HepG2 (cell line): Measurements from ENCODE around the gene VPS50. TPM values are rescaled to one million over a fixed set of nuclear protein-coding genes. Genes with fewer than 3 reads are reported as not detected.
A peak's percentile ranks its signal among the peaks of the same experiment; 100 is the strongest.

Source experiments
- ATAC-seq: fragments of 200-7000 bp; cut with Tn5 transposase; 3 replicates; pipeline ENCODE4 v1.9.1; 2020; ENCODE audit warnings: mild to moderate bottlenecking, moderate library complexity
- BruUV-seq: library from RNA; stranded (reverse); fragments of 400-500 nt; replicated peaks from 2 replicates; lab custom pipeline; 2021; lab: Mats Ljungman, UMichigan
- CTCF ChIA-PET: fragments of 300-600 bp; formaldehyde crosslinking; extraction: SDS; loops from one replicate; lab custom pipeline; 2021; ENCODE audit warnings: low total read pairs, inconsistent platforms, low intra/inter-chr PET ratio; lab: Yijun Ruan, JAX
- POLR2A ChIA-PET: fragments of 350-600 bp; sonication (Branson Sonifier 250); formaldehyde crosslinking; loops from one replicate; lab custom pipeline; 2020; ENCODE audit warnings: antibody characterized with exemption, inconsistent platforms; lab: Yijun Ruan, JAX
- DNase-seq: peaks from one replicate; pipeline ENCODE4 v3.0.0-alpha.2; 2015; ENCODE audit warnings: low spot score
- FAIRE-seq: peaks from 3 replicates; lab custom pipeline; 2011; peaks lifted over from hg19 to GRCh38; lab: Jason Lieb, UNC
- H2AFZ ChIP-seq: one replicate; pipeline ENCODE4 v1.6.1; 2011; ENCODE audit warnings: low read length, inconsistent platforms
- H3K27ac ChIP-seq: fragments of 300-600 bp; 3 replicates; pipeline ENCODE4 v1.8.0; 2011; ENCODE audit warnings: mixed run types, mild to moderate bottlenecking, mixed read lengths, low read length, inconsistent platforms; ENCODE audit not compliant: insufficient read depth; ENCODE audit errors: extremely low read length
- H3K27me3 ChIP-seq, 2 experiments: fragments of 200-600 bp in 1 of 2; 2 replicates in 1 of 2; 3 replicates in 1 of 2; pipeline versions ENCODE4 v1.6.0 to v1.8.0; 2011; ENCODE audit warnings: low read length in 2 of 2, mild to moderate bottlenecking in 2 of 2, moderate library complexity in 2 of 2, inconsistent platforms in 1 of 2; ENCODE audit not compliant: insufficient read depth in 2 of 2, control insufficient read depth in 1 of 2
- H3K36me3 ChIP-seq, 2 experiments: fragments of 200-600 bp in 1 of 2; replicated peaks in 1 of 2; 2 replicates in 1 of 2; 3 replicates in 1 of 2; pipeline versions ENCODE4 v1.5.1 to v1.8.0; 2011; ENCODE audit warnings: low read length in 2 of 2, inconsistent platforms in 1 of 2; ENCODE audit not compliant: insufficient read depth in 2 of 2, control insufficient read depth in 1 of 2
- H3K4me1 ChIP-seq: 2 replicates; pipeline ENCODE4 v1.5.1; 2012; ENCODE audit warnings: low read length, inconsistent platforms; ENCODE audit not compliant: insufficient read depth
- H3K4me2 ChIP-seq: 2 replicates; pipeline ENCODE4 v1.6.0; 2011; ENCODE audit warnings: low read depth, low read length, inconsistent platforms
- H3K4me3 ChIP-seq, 3 experiments: fragments of 200-600 bp in 1 of 3; sonication (generic), shearing (Covaris generic) in 1 of 3; replicated peaks in 1 of 3; 2 replicates each; pipeline ENCODE4 v1.5.1; 2011 to 2016; ENCODE audit warnings: low read length in 3 of 3, inconsistent platforms in 2 of 3, low read depth in 2 of 3, mild to moderate bottlenecking in 2 of 3, control low read depth in 1 of 3, mixed read lengths in 1 of 3; ENCODE audit not compliant: insufficient read depth in 1 of 3
- H3K79me2 ChIP-seq: one replicate; pipeline ENCODE4 v1.6.1; 2011; ENCODE audit warnings: low read length, inconsistent platforms; ENCODE audit not compliant: insufficient read depth
- H3K9ac ChIP-seq: 2 replicates; pipeline ENCODE4 v1.6.0; 2011; ENCODE audit warnings: mild to moderate bottlenecking, low read depth, low read length, inconsistent platforms; ENCODE audit not compliant: insufficient read depth
- H3K9me3 ChIP-seq: 2 replicates; pipeline ENCODE4 v1.5.1; 2012; ENCODE audit warnings: mild to moderate bottlenecking, low read length
- H4K20me1 ChIP-seq: 2 replicates; pipeline ENCODE4 v1.6.0; 2011; ENCODE audit warnings: inconsistent platforms, mild to moderate bottlenecking, low read length, moderate library complexity; ENCODE audit not compliant: insufficient read depth
- AGO1 ChIP-seq: fragments of 200-400 bp; formaldehyde crosslinking; IDR thresholded peaks from 2 replicates; pipeline ENCODE4 v1.6.1; 2017; ENCODE audit warnings: mild to moderate bottlenecking, low read depth, low read length, moderate library complexity; ENCODE audit not compliant: poor library complexity, severe bottlenecking
- ATM ChIP-seq: fragments of 450-650 bp; IDR thresholded peaks from 2 replicates; pipeline ENCODE4 v1.7.1; 2017; ENCODE audit warnings: mild to moderate bottlenecking, borderline replicate concordance
- NCOA2 ChIP-seq: sonication (generic); formaldehyde crosslinking; IDR thresholded peaks from 2 replicates; pipeline ENCODE4 v1.8.0; 2022; ENCODE audit warnings: inconsistent platforms
- POLR2A ChIP-seq, 2 experiments: IDR thresholded peaks; 2 replicates each; pipeline ENCODE4 v1.6.1; 2011; ENCODE audit warnings: low read depth in 2 of 2, low read length in 2 of 2, mild to moderate bottlenecking in 1 of 2, moderate library complexity in 1 of 2; ENCODE audit not compliant: insufficient read depth in 1 of 2
- SIX1 ChIP-seq: sonication (generic); formaldehyde crosslinking; IDR thresholded peaks from 2 replicates; pipeline ENCODE4 v1.4.0; 2020; ENCODE audit warnings: missing genetic modification reagents, borderline replicate concordance
- SMC3 ChIP-seq: IDR thresholded peaks from 2 replicates; pipeline ENCODE4 v1.6.1; 2011; ENCODE audit warnings: low read length, improper control_type of control experiment
- STAG1 ChIP-seq: sonication (generic); formaldehyde crosslinking; IDR thresholded peaks from 2 replicates; pipeline ENCODE4 v1.4.0; 2020; ENCODE audit warnings: missing genetic modification reagents
- TCF7L2 ChIP-seq: IDR thresholded peaks from 2 replicates; pipeline ENCODE4 v1.6.1; 2011; ENCODE audit warnings: mild to moderate bottlenecking, low read depth, low read length, moderate library complexity
- ZBTB20 ChIP-seq: sonication (generic); formaldehyde crosslinking; IDR thresholded peaks from 2 replicates; pipeline ENCODE4 v1.8.1; 2023; ENCODE audit warnings: missing genetic modification reagents, low read depth, mild to moderate bottlenecking, borderline replicate concordance
- ZSCAN21 ChIP-seq: sonication (generic); formaldehyde crosslinking; IDR thresholded peaks from 2 replicates; pipeline ENCODE4 v1.8.0; 2022; ENCODE audit warnings: mild to moderate bottlenecking, missing genetic modification reagents, moderate library complexity, borderline replicate concordance
- WGBS: methylation state at CpG from one replicate; pipeline ENCODE4 v1.1.6; 2017; ENCODE audit warnings: low lambda C conversion rate; 5-methylcytosine and 5-hydroxymethylcytosine counted together
- in situ Hi-C: cut with HindIII; loops from 2 replicates; pipeline ENCODE4 v1.10.0; 2017; ENCODE audit warnings: low pct_unique_long_range_greater_than_20kb; ENCODE audit not compliant: extremely low pct_ligation_motif_present
- intact Hi-C: fragments of 100-400 bp; cut with micrococcal nuclease; formaldehyde crosslinking; loops from one replicate; pipeline ENCODE4 v1.10.0; 2022; ENCODE audit not compliant: unreplicated experiment
- polyA plus RNA-seq, 8 experiments: library from polyadenylated mRNA; depleted of rRNA in 3 of 8; stranded (reverse) in 7 of 8; unstranded in 1 of 8; fragments of >200 nt; fragmentation: Illumina TruSeq in 4 of 8; extraction: Trizol in 4 of 8; gene quantifications; 2 replicates each; pipeline versions ENCODE4 v1.2.1 to v1.2.3, GENCODE V29; 2011 to 2016; ENCODE audit warnings: low read depth in 4 of 8, missing spikeins in 1 of 8, mixed read lengths in 1 of 8; ENCODE audit not compliant: insufficient read depth in 1 of 8
- total RNA-seq, 5 experiments: library from RNA; depleted of rRNA; stranded (reverse); fragments of >200 nt; fragmentation: Illumina TruSeq; extraction: Trizol; gene quantifications; 2 replicates each; pipeline ENCODE4 v1.2.3, GENCODE V29; 2016; ENCODE audit warnings: low read depth in 1 of 5
- TF ChIP-seq, protein P1 (sequence below): sonication (generic); formaldehyde crosslinking; IDR thresholded peaks from 2 replicates; pipeline ENCODE4 v1.5.1; 2020; ENCODE audit warnings: mild to moderate bottlenecking, moderate library complexity, missing genetic modification reagents
- TF ChIP-seq, protein P2 (sequence below): sonication (generic); formaldehyde crosslinking; IDR thresholded peaks from 2 replicates; pipeline ENCODE4 v1.4.0; 2020; ENCODE audit warnings: mild to moderate bottlenecking, missing genetic modification reagents
- TF ChIP-seq, protein P3 (sequence below): sonication (generic); formaldehyde crosslinking; IDR thresholded peaks from 2 replicates; pipeline ENCODE4 v1.5.0; 2020; ENCODE audit warnings: mild to moderate bottlenecking, missing genetic modification reagents, moderate library complexity

The VPS50 gene
- total and polyA plus RNA-seq, 2 of the 13 experiments (the other 11 are each of a cell fraction or from before 2014, with no cell fraction given), result 10.3 to 20.4 TPM

DNA sequence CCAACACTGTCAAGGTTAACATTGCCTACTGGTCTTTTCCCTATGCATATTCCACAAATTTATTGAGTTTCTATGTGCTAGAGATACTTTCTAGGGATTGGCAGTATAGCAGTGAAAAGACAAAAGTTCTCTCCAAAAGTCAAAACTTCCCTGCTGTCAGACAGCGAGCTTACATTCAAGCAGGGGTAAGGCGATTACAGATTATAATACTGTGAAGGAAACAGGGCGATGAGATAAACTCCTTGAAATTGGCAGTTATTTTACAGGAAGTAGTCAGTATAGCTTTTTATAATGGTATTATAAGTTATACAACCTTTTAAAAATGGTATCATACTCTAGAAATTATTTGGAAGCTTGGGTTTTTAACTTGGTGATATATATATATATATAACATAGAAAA is 9.9 kb downstream of the VPS50 start (continued):
- TF ChIP-seq, protein P1, sequence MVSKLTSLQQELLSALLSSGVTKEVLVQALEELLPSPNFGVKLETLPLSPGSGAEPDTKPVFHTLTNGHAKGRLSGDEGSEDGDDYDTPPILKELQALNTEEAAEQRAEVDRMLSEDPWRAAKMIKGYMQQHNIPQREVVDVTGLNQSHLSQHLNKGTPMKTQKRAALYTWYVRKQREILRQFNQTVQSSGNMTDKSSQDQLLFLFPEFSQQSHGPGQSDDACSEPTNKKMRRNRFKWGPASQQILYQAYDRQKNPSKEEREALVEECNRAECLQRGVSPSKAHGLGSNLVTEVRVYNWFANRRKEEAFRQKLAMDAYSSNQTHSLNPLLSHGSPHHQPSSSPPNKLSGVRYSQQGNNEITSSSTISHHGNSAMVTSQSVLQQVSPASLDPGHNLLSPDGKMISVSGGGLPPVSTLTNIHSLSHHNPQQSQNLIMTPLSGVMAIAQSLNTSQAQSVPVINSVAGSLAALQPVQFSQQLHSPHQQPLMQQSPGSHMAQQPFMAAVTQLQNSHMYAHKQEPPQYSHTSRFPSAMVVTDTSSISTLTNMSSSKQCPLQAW (CRISPR knock-in tag), result no peak
- TF ChIP-seq AGO1, result no peak
- TF ChIP-seq POLR2A (IDR thresholded peaks at IDR 0.05; ENCODE audit: insufficient read depth in 1 of 2, low read depth in 2 of 2, low read length in 2 of 2), result no peak
- TF ChIP-seq, protein P2, sequence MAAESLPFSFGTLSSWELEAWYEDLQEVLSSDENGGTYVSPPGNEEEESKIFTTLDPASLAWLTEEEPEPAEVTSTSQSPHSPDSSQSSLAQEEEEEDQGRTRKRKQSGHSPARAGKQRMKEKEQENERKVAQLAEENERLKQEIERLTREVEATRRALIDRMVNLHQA (CRISPR knock-in tag), result no peak
- TF ChIP-seq SIX1 (CRISPR knock-in tag), result no peak
- TF ChIP-seq ZBTB20 (CRISPR knock-in tag), result no peak
- TF ChIP-seq ZSCAN21 (CRISPR knock-in tag), result no peak

DNA sequence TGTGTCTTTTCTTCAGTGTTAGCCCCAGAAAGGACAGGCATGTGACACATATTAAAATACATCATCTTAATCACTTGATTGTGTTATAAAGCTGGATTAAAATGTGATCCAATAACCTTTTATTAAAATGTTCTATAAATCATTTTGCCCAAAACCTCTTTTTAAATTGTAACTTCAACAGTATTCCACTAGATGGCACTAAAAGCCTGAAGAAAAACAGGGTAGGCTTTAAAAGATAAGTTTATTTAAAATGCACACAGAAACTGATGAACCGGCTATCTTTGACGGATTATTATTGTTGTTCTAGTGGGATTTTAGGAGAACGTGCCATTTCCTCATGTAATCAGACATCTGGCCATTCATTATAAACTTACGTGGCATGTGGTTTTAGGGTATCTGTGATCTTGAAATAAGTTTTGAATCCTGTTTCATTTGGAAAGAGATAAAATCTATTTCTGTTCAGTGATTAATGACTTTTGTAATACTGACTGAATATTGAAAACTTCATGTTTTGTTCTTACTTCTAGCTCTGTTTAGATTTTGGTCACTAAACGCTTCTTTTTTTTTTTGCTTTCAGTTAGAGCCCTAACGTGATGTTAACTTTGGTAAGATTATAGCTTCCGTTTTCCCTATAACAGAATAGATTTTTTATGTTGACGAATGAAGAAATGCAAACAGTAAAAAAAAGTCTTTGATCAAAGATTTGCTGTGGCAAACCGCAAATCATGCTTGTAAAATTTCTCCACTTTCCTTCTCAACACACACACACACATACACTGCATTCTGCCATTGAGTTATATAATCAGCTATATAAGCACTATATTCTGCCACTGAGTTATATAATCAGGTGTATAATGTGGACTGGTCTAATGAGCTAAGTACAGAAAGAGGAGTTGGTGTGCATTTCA is 13.6 kb downstream of the VPS50 start:
- H3K27me3 ChIP-seq, result no peaks in the 10 kb centered on the region
- no peaks in the 10 kb centered on the region for H3K4me1 ChIP-seq
- ATAC-seq, result no peak
- no peaks in the 10 kb centered on the region for H3K79me2 ChIP-seq
- no peak overlapping the region for H3K27ac ChIP-seq
- CTCF ChIA-PET, result interaction anchor here (1.4 kb wide), 1 partner anchor 305 kb away, joined by 15 read pairs; no protein-coding TSS in a partner anchor
- FAIRE-seq, result peak; percentile 37
- in situ Hi-C loops (loop anchor here (5.0 kb wide), 1 partner anchor 307 kb away; no protein-coding TSS in a partner anchor), intact Hi-C loops (loop anchor here (1.0 to 10.0 kb wide), 4 partner anchors 129 to 839 kb away; no protein-coding TSS in a partner anchor)
- TF ChIP-seq, protein P3, sequence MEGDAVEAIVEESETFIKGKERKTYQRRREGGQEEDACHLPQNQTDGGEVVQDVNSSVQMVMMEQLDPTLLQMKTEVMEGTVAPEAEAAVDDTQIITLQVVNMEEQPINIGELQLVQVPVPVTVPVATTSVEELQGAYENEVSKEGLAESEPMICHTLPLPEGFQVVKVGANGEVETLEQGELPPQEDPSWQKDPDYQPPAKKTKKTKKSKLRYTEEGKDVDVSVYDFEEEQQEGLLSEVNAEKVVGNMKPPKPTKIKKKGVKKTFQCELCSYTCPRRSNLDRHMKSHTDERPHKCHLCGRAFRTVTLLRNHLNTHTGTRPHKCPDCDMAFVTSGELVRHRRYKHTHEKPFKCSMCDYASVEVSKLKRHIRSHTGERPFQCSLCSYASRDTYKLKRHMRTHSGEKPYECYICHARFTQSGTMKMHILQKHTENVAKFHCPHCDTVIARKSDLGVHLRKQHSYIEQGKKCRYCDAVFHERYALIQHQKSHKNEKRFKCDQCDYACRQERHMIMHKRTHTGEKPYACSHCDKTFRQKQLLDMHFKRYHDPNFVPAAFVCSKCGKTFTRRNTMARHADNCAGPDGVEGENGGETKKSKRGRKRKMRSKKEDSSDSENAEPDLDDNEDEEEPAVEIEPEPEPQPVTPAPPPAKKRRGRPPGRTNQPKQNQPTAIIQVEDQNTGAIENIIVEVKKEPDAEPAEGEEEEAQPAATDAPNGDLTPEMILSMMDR (CRISPR knock-in tag), result peak; percentile 53
- no peak for TF ChIP-seq NCOA2 (CRISPR knock-in tag)
- TF ChIP-seq SMC3, result peak; percentile 16; the same call in 1 of the 2 replicates
- no peak for TF ChIP-seq TCF7L2
- TF ChIP-seq ATM, result no peak
- peak; percentile 61 for TF ChIP-seq STAG1 (CRISPR knock-in tag)
- H3K4me2 ChIP-seq, result no peak overlapping the region
- 0 out of 5 replicates have a peak, but pooled peaks cover 0 to 3% of the 10 kb centered on the region in 2 experiments for H3K36me3 ChIP-seq
- no peak overlapping the region for H3K4me3 ChIP-seq
- peaks cover 3% of the 10 kb centered on the region; the same call in 1 of the 2 replicates for H4K20me1 ChIP-seq
- H2AFZ ChIP-seq, result no peak overlapping the region
- no peaks in the 10 kb centered on the region for H3K9me3 ChIP-seq
- POLR2A ChIA-PET, result interaction anchor here (1.2 kb wide), 1 partner anchor 14 kb away, joined by 3 read pairs; the partner anchor contains the start of gene VPS50
- DNase-seq, result peak; percentile 21
- no peak overlapping the region for H3K9ac ChIP-seq
- 79% methylated on average over 9 of the region's 9 CpGs for WGBS
- no TSS peak for BruUV-seq
